Measurements from ENCODE around the gene C5. TPM values are rescaled to one million over a fixed set of nuclear protein-coding genes. Genes with fewer than 3 reads are reported as not detected.
"Not testable (repeated sequence)": the region's sequence is repeated elsewhere in the genome, so short reads cannot be mapped to it uniquely, and the experiment has no call there.

C5 gene
- total RNA-seq, 4 donors from 2014 or later, result 2.0 to 14.9 (median 4.3) TPM

DNA sequence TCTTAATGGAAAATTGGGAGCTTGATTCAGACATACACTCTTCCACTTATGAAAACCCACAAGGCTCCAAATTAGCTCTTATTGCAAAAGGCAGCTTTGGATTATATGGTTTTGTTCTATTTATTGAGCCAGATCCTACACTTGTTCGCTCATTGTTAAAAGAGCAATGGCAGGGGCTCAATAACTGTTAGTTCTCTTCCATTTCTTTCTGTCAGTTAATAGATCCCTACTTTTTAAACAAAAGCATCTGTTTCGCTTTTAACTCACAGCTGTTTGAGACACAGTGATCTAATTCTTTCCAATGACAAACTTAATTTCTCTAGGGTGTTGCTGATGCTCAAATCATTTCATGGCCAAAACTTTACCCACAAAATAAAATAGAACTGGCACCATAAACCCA, 11.7 kb downstream of the C5 start:
- intact Hi-C loops (cut with DNase I; ENCODE audit: low total_unique reads), result no loop called here
- H3K4me3 ChIP-seq (ENCODE audit: low read depth, poor library complexity, severe bottlenecking), result no peak overlapping the region
- no peak for DNase-seq (ENCODE audit: low spot score in 2 of 2)
- TF ChIP-seq, protein P1, sequence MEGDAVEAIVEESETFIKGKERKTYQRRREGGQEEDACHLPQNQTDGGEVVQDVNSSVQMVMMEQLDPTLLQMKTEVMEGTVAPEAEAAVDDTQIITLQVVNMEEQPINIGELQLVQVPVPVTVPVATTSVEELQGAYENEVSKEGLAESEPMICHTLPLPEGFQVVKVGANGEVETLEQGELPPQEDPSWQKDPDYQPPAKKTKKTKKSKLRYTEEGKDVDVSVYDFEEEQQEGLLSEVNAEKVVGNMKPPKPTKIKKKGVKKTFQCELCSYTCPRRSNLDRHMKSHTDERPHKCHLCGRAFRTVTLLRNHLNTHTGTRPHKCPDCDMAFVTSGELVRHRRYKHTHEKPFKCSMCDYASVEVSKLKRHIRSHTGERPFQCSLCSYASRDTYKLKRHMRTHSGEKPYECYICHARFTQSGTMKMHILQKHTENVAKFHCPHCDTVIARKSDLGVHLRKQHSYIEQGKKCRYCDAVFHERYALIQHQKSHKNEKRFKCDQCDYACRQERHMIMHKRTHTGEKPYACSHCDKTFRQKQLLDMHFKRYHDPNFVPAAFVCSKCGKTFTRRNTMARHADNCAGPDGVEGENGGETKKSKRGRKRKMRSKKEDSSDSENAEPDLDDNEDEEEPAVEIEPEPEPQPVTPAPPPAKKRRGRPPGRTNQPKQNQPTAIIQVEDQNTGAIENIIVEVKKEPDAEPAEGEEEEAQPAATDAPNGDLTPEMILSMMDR (IDR thresholded peaks at IDR 0.05), result no peak
- TF ChIP-seq POLR2A (IDR thresholded peaks at IDR 0.05), result no peak
- 79 to 82% methylated on average over 2 of the region's 2 CpGs for WGBS, 2 donors

DNA sequence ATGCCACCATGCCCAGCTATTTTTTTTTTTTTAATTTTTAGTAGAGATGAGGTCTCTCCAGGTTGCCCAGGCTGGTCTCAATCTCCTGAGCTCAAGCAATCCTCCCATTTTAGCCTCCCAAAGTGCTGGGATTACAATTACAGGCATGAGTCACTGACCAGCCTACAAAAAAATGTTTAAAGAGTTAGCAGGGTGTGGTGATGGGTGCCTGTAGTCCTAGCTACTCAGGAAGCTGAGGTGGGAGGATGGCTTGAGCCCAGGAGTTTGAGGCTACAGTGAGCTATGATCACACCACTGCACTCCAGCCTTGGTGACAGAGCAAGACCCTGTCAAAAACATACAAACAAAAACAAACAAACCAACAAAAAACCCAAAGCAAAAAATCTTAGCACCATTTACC, 14.4 kb downstream of the C5 start:
- DNase-seq (ENCODE audit: low spot score in 2 of 2); intact Hi-C loops (cut with DNase I; ENCODE audit: low total_unique reads); H3K4me3 ChIP-seq (ENCODE audit: low read depth, poor library complexity, severe bottlenecking): not testable (repeated sequence)

DNA sequence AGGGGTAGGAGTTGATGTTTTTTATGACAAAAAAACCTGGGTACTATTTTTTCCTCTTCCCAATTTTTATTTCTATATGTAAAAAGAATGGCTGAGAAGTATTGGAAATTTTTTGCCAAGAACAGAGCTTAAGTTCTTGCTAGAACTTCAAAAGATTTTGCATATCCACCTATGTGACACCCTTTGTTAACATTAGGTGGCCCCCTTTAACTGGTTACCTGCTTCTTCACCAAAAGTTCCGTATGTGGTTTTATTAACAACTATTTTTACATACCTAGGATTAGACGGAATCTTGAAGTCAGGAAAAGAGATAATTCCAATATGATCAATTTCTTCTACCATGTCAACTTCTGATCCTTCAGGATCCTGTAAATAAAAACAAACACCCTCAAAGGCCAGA, 15.5 kb downstream of the C5 start:
- no peak overlapping the region for H3K4me3 ChIP-seq (ENCODE audit: low read depth, poor library complexity, severe bottlenecking)
- TF ChIP-seq POLR2A (IDR thresholded peaks at IDR 0.05), result no peak
- TF ChIP-seq, protein P1 (IDR thresholded peaks at IDR 0.05), result no peak
- DNase-seq (ENCODE audit: low spot score in 2 of 2), result no peak
- intact Hi-C loops (cut with DNase I; ENCODE audit: low total_unique reads), result no loop called here
- WGBS, 2 donors, result 88 to 93% methylated on average over 2 of the region's 2 CpGs

DNA sequence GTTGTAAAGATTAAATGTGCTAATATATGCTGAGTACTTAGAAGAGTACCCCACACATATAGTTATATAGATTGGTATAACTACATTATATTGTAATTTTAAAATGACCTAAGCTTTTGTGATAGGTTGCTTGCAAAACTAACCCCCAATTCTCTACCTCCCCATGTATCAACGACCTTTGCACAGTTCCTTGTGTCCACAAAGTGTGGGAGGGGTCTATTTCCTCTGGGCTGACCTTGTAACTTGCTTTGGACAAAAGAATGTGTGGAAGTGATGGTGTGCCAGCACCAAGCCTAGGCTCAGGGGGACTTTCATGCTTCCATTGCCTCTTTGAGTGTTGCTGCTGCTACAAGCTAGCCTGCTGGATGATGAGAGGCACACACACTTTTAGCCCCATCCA, 20.6 kb downstream of the C5 start:
- intact Hi-C loops (cut with DNase I; ENCODE audit: low total_unique reads), result no loop called here
- WGBS, 2 donors, result 86 to 88% methylated on average over 1 of the region's 1 CpG
- TF ChIP-seq, protein P1 (IDR thresholded peaks at IDR 0.05), result no peak
- no peak for TF ChIP-seq POLR2A (IDR thresholded peaks at IDR 0.05)
- DNase-seq (ENCODE audit: low spot score in 2 of 2), result no peak
- H3K4me3 ChIP-seq (ENCODE audit: low read depth, poor library complexity, severe bottlenecking), result no peak overlapping the region

DNA sequence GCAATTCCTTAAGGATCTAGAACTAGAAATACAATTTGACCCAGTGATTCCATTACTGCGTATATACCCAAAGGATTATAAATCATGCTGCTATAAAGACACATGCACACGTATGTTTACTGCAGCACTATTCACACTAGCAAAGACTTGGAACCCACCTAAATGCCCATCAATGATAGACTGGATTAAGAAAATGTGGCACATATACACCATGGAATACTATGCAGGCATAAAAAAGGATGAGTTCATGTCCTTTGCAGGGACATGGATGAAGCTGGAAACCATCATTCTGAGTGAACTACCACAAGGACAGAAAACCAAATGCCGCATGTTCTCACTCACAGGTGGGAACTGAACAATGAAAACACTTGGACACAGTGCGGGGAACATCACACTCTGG, 21.8 kb downstream of the C5 start:
- H3K4me3 ChIP-seq (ENCODE audit: low read depth, poor library complexity, severe bottlenecking); intact Hi-C loops (cut with DNase I; ENCODE audit: low total_unique reads); DNase-seq (ENCODE audit: low spot score in 2 of 2): not testable (repeated sequence)
- 74% methylated on average over 4 of the region's 4 CpGs for WGBS, 2 donors

DNA sequence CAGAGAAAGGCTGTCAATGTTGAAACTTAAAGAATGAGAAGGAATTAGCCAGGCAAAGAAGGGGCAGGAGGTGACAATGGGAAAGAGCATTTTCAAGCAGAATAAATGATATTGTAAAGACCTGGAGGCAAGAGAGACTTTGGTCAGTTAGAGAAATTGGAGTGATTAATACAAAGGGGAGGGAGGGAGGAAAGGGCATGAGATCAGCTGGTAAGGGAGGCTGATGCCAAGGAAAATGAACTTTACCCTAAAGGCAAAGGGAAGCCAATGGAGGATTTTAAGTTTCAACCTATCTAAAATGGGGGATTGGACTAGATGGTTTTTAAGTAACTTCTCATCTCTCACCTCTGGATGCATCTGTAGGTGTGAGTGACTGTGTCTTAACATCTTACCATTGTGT, 23.3 kb downstream of the C5 start:
- intact Hi-C loops (cut with DNase I; ENCODE audit: low total_unique reads), result no loop called here
- no peak for DNase-seq (ENCODE audit: low spot score in 2 of 2)
- no peak overlapping the region for H3K4me3 ChIP-seq (ENCODE audit: low read depth, poor library complexity, severe bottlenecking)
- no peak for TF ChIP-seq POLR2A (IDR thresholded peaks at IDR 0.05)
- TF ChIP-seq, protein P1 (IDR thresholded peaks at IDR 0.05), result no peak

DNA sequence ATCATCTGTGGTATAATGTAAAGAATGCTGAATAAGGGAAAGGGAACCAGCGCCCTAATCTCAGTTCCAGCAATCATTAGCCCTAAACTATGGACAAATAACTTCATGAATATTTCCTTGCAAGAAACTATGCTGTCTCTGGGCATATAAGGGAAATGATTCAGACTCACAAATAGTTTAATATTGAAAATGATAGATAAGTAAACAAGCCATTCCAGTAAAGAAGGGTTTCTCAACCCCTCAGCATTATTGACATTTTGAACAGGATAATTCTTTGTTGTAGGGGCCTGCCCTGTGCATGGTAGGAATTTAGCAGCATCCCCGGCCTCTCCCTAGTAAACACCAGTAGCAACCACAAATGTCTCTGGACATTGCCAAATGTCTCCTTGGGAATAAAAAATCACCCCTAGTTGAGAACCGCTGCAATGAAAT, 23.8 kb downstream of the C5 start:
- H3K4me3 ChIP-seq (ENCODE audit: low read depth, poor library complexity, severe bottlenecking), result no peak overlapping the region
- DNase-seq (ENCODE audit: low spot score in 2 of 2), result no peak
- intact Hi-C loops (cut with DNase I; ENCODE audit: low total_unique reads), result no loop called here
- TF ChIP-seq POLR2A (IDR thresholded peaks at IDR 0.05), result no peak
- TF ChIP-seq, protein P1 (IDR thresholded peaks at IDR 0.05), result no peak
- 89 to 90% methylated on average over 3 of the region's 3 CpGs for WGBS, 2 donors
